DOHH2 (cell line): ENCODE data around the gene TAX1BP1.

ENCODE experiments used
- CTCF ChIP-seq: fragments of 200-600 bp; sonication (generic); IDR thresholded peaks from one replicate; pipeline ENCODE4 v1.5.1; 2014; ENCODE audit warnings: antibody characterized with exemption, mild to moderate bottlenecking, low read depth, low read length; ENCODE audit not compliant: poor library complexity, severe bottlenecking
- EZH2phosphoT487 ChIP-seq: fragments of 200-600 bp; sonication (generic); IDR thresholded peaks from 2 replicates; pipeline ENCODE4 v1.6.1; 2017; ENCODE audit warnings: borderline replicate concordance, mild to moderate bottlenecking, antibody characterized with exemption, low read length, moderate library complexity, mixed read lengths

DNA sequence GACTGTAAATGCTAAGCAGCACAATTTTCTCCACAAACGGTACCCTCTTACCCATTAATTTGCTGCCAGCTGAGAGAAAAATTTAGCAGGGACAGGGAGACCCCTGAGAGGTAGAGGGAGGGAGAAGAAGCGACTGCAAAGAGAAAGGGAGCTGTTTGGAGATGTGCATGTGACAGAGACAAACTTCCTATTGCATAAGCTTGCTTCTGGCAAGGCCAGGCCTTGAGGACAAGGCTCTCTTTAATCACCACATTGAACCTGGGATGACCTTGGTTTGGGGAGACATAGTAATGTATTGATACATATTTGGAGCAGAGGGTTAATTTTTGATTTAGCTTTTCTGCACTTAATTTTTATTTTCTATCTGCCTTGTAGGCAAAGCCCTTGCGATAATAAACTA is 46.2 kb upstream of the TAX1BP1 start:
- TF ChIP-seq CTCF (no peak), EZH2phosphoT487 (no peak)
